H9 (cell line): ENCODE data around the gene SUV39H2. TPM values are rescaled to one million over a fixed set of nuclear protein-coding genes. Genes with fewer than 3 reads are reported as not detected.

Experiments
- DNase-seq: peaks from one replicate; pipeline ENCODE4 v3.0.0-alpha.2; 2017
- H2AFZ ChIP-seq: one replicate; pipeline ENCODE4 v1.6.1; 2013; ENCODE audit warnings: mild to moderate bottlenecking, low read length, control low read depth, moderate library complexity
- H2AK5ac ChIP-seq: 2 replicates; pipeline ENCODE4 v1.6.1; 2013; ENCODE audit warnings: low read length, control low read depth, mixed read lengths; ENCODE audit not compliant: insufficient read length
- H2BK120ac ChIP-seq: one replicate; pipeline ENCODE4 v1.6.1; 2013; ENCODE audit warnings: low read depth, mild to moderate bottlenecking, low read length, control low read depth, inconsistent platforms; ENCODE audit not compliant: poor library complexity, severe bottlenecking
- H2BK12ac ChIP-seq: 2 replicates; pipeline ENCODE4 v1.6.1; 2013; ENCODE audit warnings: low read length, control low read depth, mixed read lengths, low read depth; ENCODE audit not compliant: insufficient read length
- H2BK15ac ChIP-seq: 2 replicates; pipeline ENCODE4 v1.6.1; 2013; ENCODE audit warnings: low read depth, low read length, control low read depth
- H2BK20ac ChIP-seq: one replicate; pipeline ENCODE4 v1.6.1; 2013; ENCODE audit warnings: low read depth, mild to moderate bottlenecking, low read length, control low read depth, inconsistent platforms; ENCODE audit not compliant: poor library complexity, severe bottlenecking
- H2BK5ac ChIP-seq: 2 replicates; pipeline ENCODE4 v1.6.1; 2013; ENCODE audit warnings: low read length, control low read depth, mixed read lengths; ENCODE audit not compliant: insufficient read length
- H3K14ac ChIP-seq: 2 replicates; pipeline ENCODE4 v1.6.1; 2013; ENCODE audit warnings: low read length, control low read depth; ENCODE audit not compliant: insufficient read depth
- H3K18ac ChIP-seq: 2 replicates; pipeline ENCODE4 v1.6.1; 2013; ENCODE audit warnings: low read depth, mild to moderate bottlenecking, mixed read lengths, low read length, control low read depth; ENCODE audit not compliant: insufficient read length
- H3K23ac ChIP-seq: 2 replicates; pipeline ENCODE4 v1.6.1; 2013; ENCODE audit warnings: low read length, control low read depth, mixed read lengths, low read depth; ENCODE audit not compliant: insufficient read length
- H3K23me2 ChIP-seq: 2 replicates; pipeline ENCODE4 v1.6.1; 2013; ENCODE audit warnings: low read depth, mild to moderate bottlenecking, mixed read lengths, low read length, control low read depth; ENCODE audit not compliant: insufficient read length, poor library complexity, severe bottlenecking
- H3K27ac ChIP-seq: 2 replicates; pipeline ENCODE4 v1.5.1; 2013; ENCODE audit warnings: low read length, control low read depth, mixed read lengths, low read depth; ENCODE audit not compliant: insufficient read length
- H3K27me3 ChIP-seq: 2 replicates; pipeline ENCODE4 v1.6.1; 2013; ENCODE audit warnings: low read length, control low read depth, inconsistent platforms; ENCODE audit not compliant: insufficient read depth
- H3K4ac ChIP-seq: 2 replicates; pipeline ENCODE4 v1.6.1; 2013; ENCODE audit warnings: low read depth, mild to moderate bottlenecking, control low read depth, inconsistent platforms, low read length, moderate library complexity
- H3K4me1 ChIP-seq: 2 replicates; pipeline ENCODE4 v1.6.1; 2013; ENCODE audit warnings: low read length, control low read depth, inconsistent platforms; ENCODE audit not compliant: insufficient read depth
- H3K4me2 ChIP-seq: 2 replicates; pipeline ENCODE4 v1.6.1; 2013; ENCODE audit warnings: low read length, control low read depth, mixed read lengths; ENCODE audit not compliant: insufficient read length, insufficient read depth
- H3K56ac ChIP-seq: 2 replicates; pipeline ENCODE4 v1.6.1; 2013; ENCODE audit warnings: low read depth, mild to moderate bottlenecking, mixed read lengths, low read length, control low read depth; ENCODE audit not compliant: insufficient read length
- H3K79me1 ChIP-seq: 2 replicates; pipeline ENCODE4 v1.6.1; 2013; ENCODE audit warnings: low read depth, mild to moderate bottlenecking, moderate library complexity, low read length, control low read depth, inconsistent platforms; ENCODE audit not compliant: insufficient read depth, poor library complexity, severe bottlenecking
- H3K79me2 ChIP-seq: 2 replicates; pipeline ENCODE4 v1.6.1; 2013; ENCODE audit warnings: low read length, control low read depth, inconsistent platforms; ENCODE audit not compliant: insufficient read depth
- H3K9ac ChIP-seq: 2 replicates; pipeline ENCODE4 v1.6.1; 2013; ENCODE audit warnings: low read length, control low read depth, mixed read lengths; ENCODE audit not compliant: insufficient read length; ENCODE audit errors: extremely low read depth
- H3K9me3 ChIP-seq: one replicate; pipeline ENCODE4 v1.6.1; 2013; ENCODE audit warnings: low read depth, low read length, inconsistent platforms; ENCODE audit not compliant: control insufficient read depth
- H3T11ph ChIP-seq: one replicate; pipeline ENCODE4 v1.6.1; 2013; ENCODE audit warnings: mild to moderate bottlenecking, low read length, control low read depth, inconsistent platforms
- H4K20me1 ChIP-seq: one replicate; pipeline ENCODE4 v1.6.1; 2013; ENCODE audit not compliant: control insufficient read depth, insufficient read length, insufficient read depth
- H4K5ac ChIP-seq: 2 replicates; pipeline ENCODE4 v1.6.1; 2013; ENCODE audit warnings: low read depth, mild to moderate bottlenecking, mixed read lengths, low read length, control low read depth; ENCODE audit not compliant: insufficient read length
- H4K8ac ChIP-seq: replicated peaks from 2 replicates; pipeline ENCODE4 v1.6.1; 2013; ENCODE audit warnings: low read length, control low read depth, mixed read lengths, low read depth; ENCODE audit not compliant: insufficient read length
- H4K91ac ChIP-seq: 2 replicates; pipeline ENCODE4 v1.6.1; 2013; ENCODE audit warnings: low read depth, mild to moderate bottlenecking, moderate library complexity, mixed read lengths, low read length, control low read depth; ENCODE audit not compliant: insufficient read length
- H3K27ac Mint-ChIP-seq, 3 experiments: 2 replicates in 2 of 3; 3 replicates in 1 of 3; pipeline ENCODE4 v1.8.0; 2020 to 2021; ENCODE audit warnings: mixed read lengths in 3 of 3, mild to moderate bottlenecking in 1 of 3, moderate library complexity in 1 of 3
- H3K27me3 Mint-ChIP-seq: 2 replicates; pipeline ENCODE4 v1.8.0; 2021; ENCODE audit warnings: low read depth, mild to moderate bottlenecking, moderate library complexity, mixed read lengths
- H3K36me3 Mint-ChIP-seq, 3 experiments: 2 replicates in 2 of 3; 3 replicates in 1 of 3; pipeline ENCODE4 v1.8.0; 2020 to 2021; ENCODE audit warnings: low read depth in 3 of 3, mixed read lengths in 3 of 3; ENCODE audit not compliant: insufficient read depth in 1 of 3
- H3K4me1 Mint-ChIP-seq, 2 experiments: 2 replicates each; pipeline ENCODE4 v1.8.0; 2020; ENCODE audit warnings: mixed read lengths in 2 of 2
- H3K4me3 Mint-ChIP-seq, 2 experiments: 2 replicates in 1 of 2; 3 replicates in 1 of 2; pipeline ENCODE4 v1.8.0; 2020 to 2021; ENCODE audit warnings: mild to moderate bottlenecking in 2 of 2, mixed read lengths in 2 of 2, moderate library complexity in 1 of 2
- H3K9me3 Mint-ChIP-seq, 2 experiments: 2 replicates in 1 of 2; 3 replicates in 1 of 2; pipeline ENCODE4 v1.8.0; 2020; ENCODE audit warnings: mild to moderate bottlenecking in 2 of 2, mixed read lengths in 2 of 2, moderate library complexity in 1 of 2
- WGBS: extraction: QIAGEN DNeasy Blood & Tissue Kit; methylation state at CpG from one replicate; pipeline ENCODE4 v1.1.7; 2013; ENCODE audit warnings: missing lambda C conversion rate, low lambda C conversion rate, mixed read lengths; ENCODE audit not compliant: insufficient read length; ENCODE audit errors: extremely low coverage; 5-methylcytosine and 5-hydroxymethylcytosine counted together
- total RNA-seq: library from RNA; stranded (reverse); gene quantifications from 2 replicates; pipeline ENCODE4 v1.2.1, GENCODE V29; 2021
- TF ChIP-seq, protein P1 (sequence below): fragments of 200-600 bp; sonication (generic); conservative IDR thresholded peaks from 3 replicates; pipeline ENCODE4 v1.8.0; 2021; ENCODE audit warnings: antibody characterized with exemption, mild to moderate bottlenecking

The SUV39H2 gene
- total RNA-seq, 1 experiment from 2014 or later: 59.7 TPM

DNA sequence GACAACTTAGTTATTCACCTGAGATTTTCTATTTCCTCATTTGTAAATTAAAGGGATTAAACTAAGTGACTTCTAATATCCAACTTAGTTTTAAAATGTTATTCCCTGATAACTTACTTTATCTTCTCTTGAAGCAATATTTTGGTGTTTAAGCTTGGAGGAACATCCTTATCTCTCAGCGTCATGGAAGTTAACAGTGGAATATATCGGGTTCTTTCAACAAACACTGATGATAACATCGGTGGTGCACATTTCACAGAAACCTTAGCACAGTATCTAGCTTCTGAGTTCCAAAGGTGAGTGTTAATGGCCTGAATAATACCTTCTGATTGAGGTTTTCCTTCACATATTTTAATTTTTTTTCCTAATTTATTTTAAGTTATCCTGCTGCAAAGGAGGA is 26.4 kb upstream of the SUV39H2 start:
- Histone ChIP-seq H2AFZ (no peak overlapping the region), H3K14ac (no peak overlapping the region), H3K9me3 (no peaks in the 10 kb centered on the region), H3K79me2 (no peaks in the 10 kb centered on the region), H3K4me2 (no peak overlapping the region), H3T11ph (no peak overlapping the region), H3K79me1 (no peaks in the 10 kb centered on the region), H2BK120ac (no peak overlapping the region), H3K23ac (no peak overlapping the region), H3K4me1 (no peaks in the 10 kb centered on the region), H2BK12ac (no peak overlapping the region), H4K20me1 (no peaks in the 10 kb centered on the region), H2AK5ac (no peak overlapping the region), H2BK5ac (no peak overlapping the region), H2BK20ac (no peak overlapping the region), H3K27me3 (no peaks in the 10 kb centered on the region), H3K23me2 (no peaks in the 10 kb centered on the region), H3K18ac (no peak overlapping the region), H3K27ac (no peak overlapping the region), H3K56ac (no peak overlapping the region), H4K5ac (no peak overlapping the region), H2BK15ac (no peak overlapping the region), H4K8ac (no peak overlapping the region), H4K91ac (no peak overlapping the region), H3K9ac (no peak overlapping the region), H3K4ac (no peak overlapping the region)
- Mint-ChIP-seq H3K4me3 (no peak overlapping the region), H3K27ac (no peak overlapping the region), H3K9me3 (no peaks in the 10 kb centered on the region), H3K4me1 (no peaks in the 10 kb centered on the region), H3K27me3 (no peaks in the 10 kb centered on the region), H3K36me3 (peaks cover 5 to 49% (median 29%) of the 10 kb centered on the region in 3 experiments; a peak in 5 of 7 replicates)
- no CpG with 5 or more reads among the region's 3 CpGs for WGBS
- TF ChIP-seq, protein P1, sequence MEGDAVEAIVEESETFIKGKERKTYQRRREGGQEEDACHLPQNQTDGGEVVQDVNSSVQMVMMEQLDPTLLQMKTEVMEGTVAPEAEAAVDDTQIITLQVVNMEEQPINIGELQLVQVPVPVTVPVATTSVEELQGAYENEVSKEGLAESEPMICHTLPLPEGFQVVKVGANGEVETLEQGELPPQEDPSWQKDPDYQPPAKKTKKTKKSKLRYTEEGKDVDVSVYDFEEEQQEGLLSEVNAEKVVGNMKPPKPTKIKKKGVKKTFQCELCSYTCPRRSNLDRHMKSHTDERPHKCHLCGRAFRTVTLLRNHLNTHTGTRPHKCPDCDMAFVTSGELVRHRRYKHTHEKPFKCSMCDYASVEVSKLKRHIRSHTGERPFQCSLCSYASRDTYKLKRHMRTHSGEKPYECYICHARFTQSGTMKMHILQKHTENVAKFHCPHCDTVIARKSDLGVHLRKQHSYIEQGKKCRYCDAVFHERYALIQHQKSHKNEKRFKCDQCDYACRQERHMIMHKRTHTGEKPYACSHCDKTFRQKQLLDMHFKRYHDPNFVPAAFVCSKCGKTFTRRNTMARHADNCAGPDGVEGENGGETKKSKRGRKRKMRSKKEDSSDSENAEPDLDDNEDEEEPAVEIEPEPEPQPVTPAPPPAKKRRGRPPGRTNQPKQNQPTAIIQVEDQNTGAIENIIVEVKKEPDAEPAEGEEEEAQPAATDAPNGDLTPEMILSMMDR: no peak
- no peak for DNase-seq
